GM18861 (cell line): ENCODE data around the gene PIP5K1B.

Experiments
- ATAC-seq: cut with Tn5 transposase; IDR thresholded peaks from one replicate; pipeline ENCODE4 v1.9.1; 2021; ENCODE audit not compliant: unreplicated experiment

The PIP5K1B gene

GRCh38 chr9:68896486-68896885 lies 191.4 kb downstream of the PIP5K1B start:
- ATAC-seq: no peak

- no peak for ATAC-seq
Observed at GRCh38 chr9:68897577-68898145, 192.6 kb downstream of the PIP5K1B start.

- ATAC-seq: no peak
Observed at GRCh38 chr9:68898781-68899439, 193.9 kb downstream of the PIP5K1B start.

- no peak for ATAC-seq
Observed at GRCh38 chr9:68904454-68904853, 199.4 kb downstream of the PIP5K1B start.

- no peak for ATAC-seq
Observed at GRCh38 chr9:68905129-68905528, 200.1 kb downstream of the PIP5K1B start.

- no peak for ATAC-seq
Observed at GRCh38 chr9:68907910-68908309, 202.9 kb downstream of the PIP5K1B start.

- no peak for ATAC-seq
Observed at GRCh38 chr9:68912561-68912960, 207.5 kb downstream of the PIP5K1B start.

GRCh38 chr9:68913054-68913453 lies 208.0 kb downstream of the PIP5K1B start:
- ATAC-seq: no peak

GRCh38 chr9:68914751-68915150 lies 209.7 kb downstream of the PIP5K1B start:
- ATAC-seq: no peak

- ATAC-seq: no peak
Observed at GRCh38 chr9:68919661-68920060, 214.6 kb downstream of the PIP5K1B start.

GRCh38 chr9:68920921-68921320 lies 215.9 kb downstream of the PIP5K1B start:
- ATAC-seq: no peak

GRCh38 chr9:68923480-68923879 lies 218.4 kb downstream of the PIP5K1B start:
- no peak for ATAC-seq

- ATAC-seq: no peak
Observed at GRCh38 chr9:68925175-68925574, 220.1 kb downstream of the PIP5K1B start.

- no peak for ATAC-seq
Observed at GRCh38 chr9:68927165-68927564, 222.1 kb downstream of the PIP5K1B start.

- no peak for ATAC-seq
Observed at GRCh38 chr9:68931821-68932220, 226.8 kb downstream of the PIP5K1B start.

GRCh38 chr9:68932458-68932857 lies 227.4 kb downstream of the PIP5K1B start:
- ATAC-seq: no peak

- peak; percentile 99 for ATAC-seq
Observed at GRCh38 chr9:68933434-68934328, 228.6 kb downstream of the PIP5K1B start.

GRCh38 chr9:68934329-68934644 lies 229.2 kb downstream of the PIP5K1B start:
- ATAC-seq: no peak

- ATAC-seq: no peak
Observed at GRCh38 chr9:68940573-68940972, 235.5 kb downstream of the PIP5K1B start.

- no peak for ATAC-seq
Observed at GRCh38 chr9:68941780-68942459, 236.9 kb downstream of the PIP5K1B start.

GRCh38 chr9:68942790-68943189 lies 237.8 kb downstream of the PIP5K1B start:
- ATAC-seq: no peak

GRCh38 chr9:68947015-68947414 lies 242.0 kb downstream of the PIP5K1B start:
- ATAC-seq: no peak
